OCI-LY7 (cell line): ENCODE results near the gene RNASE4.

Experiments
- EZH2phosphoT487 ChIP-seq: fragments of 200-600 bp; sonication (generic); IDR thresholded peaks from 2 replicates; pipeline ENCODE4 v1.6.1; 2018; ENCODE audit warnings: low read depth, borderline replicate concordance, mild to moderate bottlenecking, mixed run types, antibody characterized with exemption, low read length, moderate library complexity, mixed read lengths
- TF ChIP-seq, protein P1 (sequence below): fragments of 200-600 bp; sonication (generic); conservative IDR thresholded peaks from 2 replicates; pipeline ENCODE4 v1.5.1; 2014; ENCODE audit warnings: mild to moderate bottlenecking, antibody characterized with exemption, low read length, moderate library complexity, mixed read lengths

DNA sequence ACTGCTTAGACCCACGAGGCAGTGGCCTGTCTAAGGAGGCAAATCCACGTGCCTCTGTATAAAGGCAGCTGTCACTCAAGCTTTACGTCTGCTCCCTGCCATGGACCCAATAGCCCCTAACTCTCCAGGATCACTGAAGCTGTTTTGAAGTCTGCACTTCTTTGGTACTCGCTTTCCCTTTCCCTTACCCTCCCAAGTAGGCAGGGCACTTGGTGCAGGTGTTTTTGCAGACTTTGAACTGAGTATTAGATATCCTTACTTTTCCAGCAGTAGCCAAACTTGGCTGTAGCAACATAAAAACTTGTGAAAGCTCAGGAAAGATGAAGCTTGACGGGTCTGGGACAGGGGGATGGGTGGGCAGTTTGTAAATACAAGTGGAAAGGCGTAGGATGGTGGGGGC, 25.0 kb upstream of the RNASE4 start:
- no peak for TF ChIP-seq EZH2phosphoT487
- TF ChIP-seq, protein P1, sequence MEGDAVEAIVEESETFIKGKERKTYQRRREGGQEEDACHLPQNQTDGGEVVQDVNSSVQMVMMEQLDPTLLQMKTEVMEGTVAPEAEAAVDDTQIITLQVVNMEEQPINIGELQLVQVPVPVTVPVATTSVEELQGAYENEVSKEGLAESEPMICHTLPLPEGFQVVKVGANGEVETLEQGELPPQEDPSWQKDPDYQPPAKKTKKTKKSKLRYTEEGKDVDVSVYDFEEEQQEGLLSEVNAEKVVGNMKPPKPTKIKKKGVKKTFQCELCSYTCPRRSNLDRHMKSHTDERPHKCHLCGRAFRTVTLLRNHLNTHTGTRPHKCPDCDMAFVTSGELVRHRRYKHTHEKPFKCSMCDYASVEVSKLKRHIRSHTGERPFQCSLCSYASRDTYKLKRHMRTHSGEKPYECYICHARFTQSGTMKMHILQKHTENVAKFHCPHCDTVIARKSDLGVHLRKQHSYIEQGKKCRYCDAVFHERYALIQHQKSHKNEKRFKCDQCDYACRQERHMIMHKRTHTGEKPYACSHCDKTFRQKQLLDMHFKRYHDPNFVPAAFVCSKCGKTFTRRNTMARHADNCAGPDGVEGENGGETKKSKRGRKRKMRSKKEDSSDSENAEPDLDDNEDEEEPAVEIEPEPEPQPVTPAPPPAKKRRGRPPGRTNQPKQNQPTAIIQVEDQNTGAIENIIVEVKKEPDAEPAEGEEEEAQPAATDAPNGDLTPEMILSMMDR = no peak
